ENCODE data around the gene B4GALNT1. TPM values are rescaled to one million over a fixed set of nuclear protein-coding genes. Genes with fewer than 3 reads are reported as not detected.
A peak's percentile ranks its signal among the peaks of the same experiment; 100 is the strongest.

The B4GALNT1 gene
- total and polyA plus RNA-seq, 9 of the 15 experiments (the other 6 are each of a cell fraction or from before 2014, with no cell fraction given): 1.0 to 32.2 (median 9.8) TPM

DNA sequence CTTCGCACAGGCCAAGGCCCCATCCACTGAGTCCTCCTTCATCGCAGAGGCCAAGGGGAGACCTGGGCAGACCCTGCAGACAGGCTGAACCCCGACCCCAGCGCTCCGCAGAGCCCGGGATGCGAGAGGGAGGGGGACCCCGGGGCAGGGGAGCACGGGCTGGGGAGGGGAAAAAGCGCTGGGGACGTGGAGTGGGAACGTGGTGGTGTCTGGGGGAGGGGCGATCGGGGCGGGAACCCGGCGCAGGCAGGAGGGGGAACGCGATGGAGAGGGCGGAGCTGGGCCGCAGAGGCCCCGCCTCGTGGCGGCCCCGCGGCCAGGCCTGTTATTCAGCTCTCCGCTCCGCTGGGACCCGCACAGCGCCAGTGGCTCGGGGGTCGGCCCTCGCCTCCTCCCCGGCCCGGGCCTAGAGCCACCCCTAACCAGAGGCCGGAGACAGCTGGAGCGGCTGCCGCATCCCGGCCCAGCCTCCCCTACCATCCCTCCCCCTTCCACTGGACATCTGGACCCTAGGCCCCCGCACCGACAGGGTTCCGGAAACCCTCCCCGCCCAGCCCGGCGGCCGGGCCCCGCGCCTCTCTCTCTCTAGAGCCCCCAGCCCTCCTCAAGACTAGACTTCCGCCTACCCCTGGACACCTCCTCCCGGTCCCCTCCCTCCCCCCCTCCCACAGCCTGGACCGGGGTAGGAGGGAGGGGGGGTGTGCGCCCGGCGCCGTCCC, 21.7 kb downstream of the B4GALNT1 start, which contains the start of gene ARHGEF25:
TSS of gene ARHGEF25 (plus strand) at position 328 of the 719 bp plus-strand sequence. CDS start 460 bp downstream, outside the sequence.
- peaks cover 2% of the 10 kb centered on the region; the same call in 2 of the 3 replicates for H3K79me2 ChIP-seq (ENCODE audit: control insufficient read depth, insufficient read depth, low read length)
- FAIRE-seq (no peak), DNase-seq (ENCODE audit: extremely low read depth in 1 of 4, low spot score in 3 of 4) (peak; percentile 83 to 95 (median 94)), ATAC-seq (peak; percentile 88)
- in situ Hi-C loops (cut with MboI): no loop called here
- intact Hi-C loops (cut with micrococcal nuclease): no loop called here
- CTCF ChIA-PET (ENCODE audit: low intra/inter-chr PET ratio): no interaction called here
- H3K9me3 ChIP-seq (replicated peaks; ENCODE audit: control insufficient read depth, insufficient read depth, low read depth, low read length): no peaks in the 10 kb centered on the region
- H4K20me1 ChIP-seq (replicated peaks; ENCODE audit: control insufficient read depth, insufficient read depth, low read length): no peaks in the 10 kb centered on the region
- peak within 1 kb of the TSS; percentile 68 for H3K4me2 ChIP-seq (ENCODE audit: insufficient read depth, low read length)
- peak within 1 kb of the TSS; percentile 72 for H3K27ac ChIP-seq (ENCODE audit: extremely low read depth, low read depth, low read length)
- H3K4me1 ChIP-seq (replicated peaks in 1 of 2; ENCODE audit: control insufficient read depth in 2 of 2, insufficient read depth in 2 of 2, low read length in 2 of 2): peaks cover 50 to 62% of the 10 kb centered on the region in 2 experiments
- POLR2A ChIA-PET: interaction anchor here (0.6 to 1.7 kb wide), 5 partner anchors 10 to 95 kb away, joined by 3 to 6 read pairs (median 4); partner anchors contain the start of gene DDIT3
- H2AFZ ChIP-seq (ENCODE audit: low read depth, low read length): peak within 1 kb of the TSS; percentile 90
- H3K4me3 ChIP-seq: peak within 1 kb of the TSS; percentile 65
- peaks cover 4% of the 10 kb centered on the region for H3K9me1 ChIP-seq (ENCODE audit: control insufficient read depth, insufficient read depth, low read length)
- BruUV-seq (replicated peaks): no TSS peak
- peak within 1 kb of the TSS; percentile 69 to 91 for H3K9ac ChIP-seq (ENCODE audit: insufficient read depth in 1 of 2, low read depth in 2 of 2, low read length in 2 of 2)
- WGBS (ENCODE audit: insufficient coverage, low coverage, missing lambda C conversion rate): 19% methylated on average over 17 of the region's 55 CpGs
- peaks cover 13% of the 10 kb centered on the region; the same call in 2 of the 3 replicates for H3K36me3 ChIP-seq (ENCODE audit: control insufficient read depth, insufficient read depth, low read length)
- H3K27me3 ChIP-seq (ENCODE audit: control insufficient read depth in 2 of 2, insufficient read depth in 2 of 2, low read length in 2 of 2): no peaks in the 10 kb centered on the region
- TF ChIP-seq ZNF175 (CRISPR knock-in tag; IDR thresholded peaks at IDR 0.05; ENCODE audit: low read depth) (no peak), PTBP1 (IDR thresholded peaks at IDR 0.05; ENCODE audit: low read depth, low read length) (no peak), ASH1L (IDR thresholded peaks at IDR 0.05; ENCODE audit: borderline replicate concordance, low read depth, partially characterized antibody) (no peak), TBP (optimal IDR thresholded peaks at IDR 0.05; ENCODE audit: low read depth, low read length) (no peak), SUPT5H (IDR thresholded peaks at IDR 0.05) (peak; percentile 78), TAF7 (tag; IDR thresholded peaks at IDR 0.05) (no peak)
- TF ChIP-seq, protein P1, sequence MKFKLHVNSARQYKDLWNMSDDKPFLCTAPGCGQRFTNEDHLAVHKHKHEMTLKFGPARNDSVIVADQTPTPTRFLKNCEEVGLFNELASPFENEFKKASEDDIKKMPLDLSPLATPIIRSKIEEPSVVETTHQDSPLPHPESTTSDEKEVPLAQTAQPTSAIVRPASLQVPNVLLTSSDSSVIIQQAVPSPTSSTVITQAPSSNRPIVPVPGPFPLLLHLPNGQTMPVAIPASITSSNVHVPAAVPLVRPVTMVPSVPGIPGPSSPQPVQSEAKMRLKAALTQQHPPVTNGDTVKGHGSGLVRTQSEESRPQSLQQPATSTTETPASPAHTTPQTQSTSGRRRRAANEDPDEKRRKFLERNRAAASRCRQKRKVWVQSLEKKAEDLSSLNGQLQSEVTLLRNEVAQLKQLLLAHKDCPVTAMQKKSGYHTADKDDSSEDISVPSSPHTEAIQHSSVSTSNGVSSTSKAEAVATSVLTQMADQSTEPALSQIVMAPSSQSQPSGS (CRISPR knock-in tag; IDR thresholded peaks at IDR 0.05): no peak
- TF ChIP-seq, protein P2, sequence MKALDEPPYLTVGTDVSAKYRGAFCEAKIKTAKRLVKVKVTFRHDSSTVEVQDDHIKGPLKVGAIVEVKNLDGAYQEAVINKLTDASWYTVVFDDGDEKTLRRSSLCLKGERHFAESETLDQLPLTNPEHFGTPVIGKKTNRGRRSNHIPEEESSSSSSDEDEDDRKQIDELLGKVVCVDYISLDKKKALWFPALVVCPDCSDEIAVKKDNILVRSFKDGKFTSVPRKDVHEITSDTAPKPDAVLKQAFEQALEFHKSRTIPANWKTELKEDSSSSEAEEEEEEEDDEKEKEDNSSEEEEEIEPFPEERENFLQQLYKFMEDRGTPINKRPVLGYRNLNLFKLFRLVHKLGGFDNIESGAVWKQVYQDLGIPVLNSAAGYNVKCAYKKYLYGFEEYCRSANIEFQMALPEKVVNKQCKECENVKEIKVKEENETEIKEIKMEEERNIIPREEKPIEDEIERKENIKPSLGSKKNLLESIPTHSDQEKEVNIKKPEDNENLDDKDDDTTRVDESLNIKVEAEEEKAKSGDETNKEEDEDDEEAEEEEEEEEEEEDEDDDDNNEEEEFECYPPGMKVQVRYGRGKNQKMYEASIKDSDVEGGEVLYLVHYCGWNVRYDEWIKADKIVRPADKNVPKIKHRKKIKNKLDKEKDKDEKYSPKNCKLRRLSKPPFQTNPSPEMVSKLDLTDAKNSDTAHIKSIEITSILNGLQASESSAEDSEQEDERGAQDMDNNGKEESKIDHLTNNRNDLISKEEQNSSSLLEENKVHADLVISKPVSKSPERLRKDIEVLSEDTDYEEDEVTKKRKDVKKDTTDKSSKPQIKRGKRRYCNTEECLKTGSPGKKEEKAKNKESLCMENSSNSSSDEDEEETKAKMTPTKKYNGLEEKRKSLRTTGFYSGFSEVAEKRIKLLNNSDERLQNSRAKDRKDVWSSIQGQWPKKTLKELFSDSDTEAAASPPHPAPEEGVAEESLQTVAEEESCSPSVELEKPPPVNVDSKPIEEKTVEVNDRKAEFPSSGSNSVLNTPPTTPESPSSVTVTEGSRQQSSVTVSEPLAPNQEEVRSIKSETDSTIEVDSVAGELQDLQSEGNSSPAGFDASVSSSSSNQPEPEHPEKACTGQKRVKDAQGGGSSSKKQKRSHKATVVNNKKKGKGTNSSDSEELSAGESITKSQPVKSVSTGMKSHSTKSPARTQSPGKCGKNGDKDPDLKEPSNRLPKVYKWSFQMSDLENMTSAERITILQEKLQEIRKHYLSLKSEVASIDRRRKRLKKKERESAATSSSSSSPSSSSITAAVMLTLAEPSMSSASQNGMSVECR (CRISPR knock-in tag; IDR thresholded peaks at IDR 0.05): no peak
